Body of pancreas (tissue), 4 donors: ENCODE measurements around the gene USP10.

Experiments
- CTCF ChIP-seq, 7 experiments: fragments of 450-650 bp in 4 of 7; fragments of 200-600 bp in 3 of 7; sonication (generic) in 3 of 7; IDR thresholded peaks; one replicate each; pipeline ENCODE4 v1.5.1; 2016 to 2019; ENCODE audit warnings: antibody characterized with exemption in 7 of 7
- POLR2A ChIP-seq, 3 donors: fragments of 450-650 bp; IDR thresholded peaks; one replicate each; pipeline ENCODE4 v1.6.1; 2016; ENCODE audit warnings: antibody characterized with exemption in 3 of 3, mild to moderate bottlenecking in 2 of 3

GRCh38 chr16:84680843-84681629 lies 18.8 kb upstream of the USP10 start:
- TF ChIP-seq CTCF (IDR thresholded peaks at IDR 0.05) (no peak), POLR2A (IDR thresholded peaks at IDR 0.05) (no peak)
